ENCODE data around the gene PNMA8B.
"Not testable (repeated sequence)": the region's sequence is repeated elsewhere in the genome, so short reads cannot be mapped to it uniquely, and the experiment has no call there.

Gene PNMA8B

GRCh38 chr19:46495786-46496099 is at the start of gene PNMA8B:
PNMA8B (minus strand) TSS chr19:46495867; CDS start chr19:46495465, 402 bp downstream.
- DNase-seq (ENCODE audit: low read depth) = no peak

GRCh38 chr19:46544651-46545050 is 49.0 kb upstream of the PNMA8B start:
- DNase-seq (ENCODE audit: low read depth) = no peak

GRCh38 chr19:46542428-46543230 is 47.0 kb upstream of the PNMA8B start:
- peak; percentile 85 for DNase-seq (ENCODE audit: low read depth)

- DNase-seq (ENCODE audit: low read depth) = peak; percentile 30
Measured at GRCh38 chr19:46537136-46538097, 41.8 kb upstream of the PNMA8B start.

GRCh38 chr19:46536391-46536790 is 40.7 kb upstream of the PNMA8B start:
- no peak for DNase-seq (ENCODE audit: low read depth)

- DNase-seq (ENCODE audit: low read depth) = no peak
Measured at GRCh38 chr19:46533621-46534081, 38.0 kb upstream of the PNMA8B start.

- DNase-seq (ENCODE audit: low read depth) = no peak
Measured at GRCh38 chr19:46533078-46533620, 37.5 kb upstream of the PNMA8B start.

GRCh38 chr19:46530636-46531035 is 35.0 kb upstream of the PNMA8B start:
- DNase-seq (ENCODE audit: low read depth) = no peak

GRCh38 chr19:46529622-46530451 is 34.2 kb upstream of the PNMA8B start:
- peak; percentile 42 for DNase-seq (ENCODE audit: low read depth)

- DNase-seq (ENCODE audit: low read depth) = no peak
Measured at GRCh38 chr19:46528601-46529590, 33.2 kb upstream of the PNMA8B start.

- not testable (repeated sequence) for DNase-seq (ENCODE audit: low read depth)
Measured at GRCh38 chr19:46526801-46527200, 31.1 kb upstream of the PNMA8B start.

GRCh38 chr19:46524308-46524707 is 28.6 kb upstream of the PNMA8B start:
- no peak for DNase-seq (ENCODE audit: low read depth)

GRCh38 chr19:46522988-46523387 is 27.3 kb upstream of the PNMA8B start:
- not testable (repeated sequence) for DNase-seq (ENCODE audit: low read depth)

- DNase-seq (ENCODE audit: low read depth) = no peak
Measured at GRCh38 chr19:46521241-46521868, 25.7 kb upstream of the PNMA8B start.

GRCh38 chr19:46520616-46521015 is 24.9 kb upstream of the PNMA8B start:
- DNase-seq (ENCODE audit: low read depth) = peak; percentile 25

GRCh38 chr19:46517471-46517870 is 21.8 kb upstream of the PNMA8B start:
- no peak for DNase-seq (ENCODE audit: low read depth)

- peak; percentile 39 for DNase-seq (ENCODE audit: low read depth)
Measured at GRCh38 chr19:46515879-46516350, 20.2 kb upstream of the PNMA8B start.

GRCh38 chr19:46515290-46515609 is 19.6 kb upstream of the PNMA8B start:
- no peak for DNase-seq (ENCODE audit: low read depth)

GRCh38 chr19:46514589-46515289 is 19.1 kb upstream of the PNMA8B start:
- DNase-seq (ENCODE audit: low read depth) = no peak

Data from amniotic epithelial cell (primary cell).